ENCODE data around the gene SUCO.
"Not testable (repeated sequence)": the region's sequence is repeated elsewhere in the genome, so short reads cannot be mapped to it uniquely, and the experiment has no call there.

The SUCO gene, protein sequence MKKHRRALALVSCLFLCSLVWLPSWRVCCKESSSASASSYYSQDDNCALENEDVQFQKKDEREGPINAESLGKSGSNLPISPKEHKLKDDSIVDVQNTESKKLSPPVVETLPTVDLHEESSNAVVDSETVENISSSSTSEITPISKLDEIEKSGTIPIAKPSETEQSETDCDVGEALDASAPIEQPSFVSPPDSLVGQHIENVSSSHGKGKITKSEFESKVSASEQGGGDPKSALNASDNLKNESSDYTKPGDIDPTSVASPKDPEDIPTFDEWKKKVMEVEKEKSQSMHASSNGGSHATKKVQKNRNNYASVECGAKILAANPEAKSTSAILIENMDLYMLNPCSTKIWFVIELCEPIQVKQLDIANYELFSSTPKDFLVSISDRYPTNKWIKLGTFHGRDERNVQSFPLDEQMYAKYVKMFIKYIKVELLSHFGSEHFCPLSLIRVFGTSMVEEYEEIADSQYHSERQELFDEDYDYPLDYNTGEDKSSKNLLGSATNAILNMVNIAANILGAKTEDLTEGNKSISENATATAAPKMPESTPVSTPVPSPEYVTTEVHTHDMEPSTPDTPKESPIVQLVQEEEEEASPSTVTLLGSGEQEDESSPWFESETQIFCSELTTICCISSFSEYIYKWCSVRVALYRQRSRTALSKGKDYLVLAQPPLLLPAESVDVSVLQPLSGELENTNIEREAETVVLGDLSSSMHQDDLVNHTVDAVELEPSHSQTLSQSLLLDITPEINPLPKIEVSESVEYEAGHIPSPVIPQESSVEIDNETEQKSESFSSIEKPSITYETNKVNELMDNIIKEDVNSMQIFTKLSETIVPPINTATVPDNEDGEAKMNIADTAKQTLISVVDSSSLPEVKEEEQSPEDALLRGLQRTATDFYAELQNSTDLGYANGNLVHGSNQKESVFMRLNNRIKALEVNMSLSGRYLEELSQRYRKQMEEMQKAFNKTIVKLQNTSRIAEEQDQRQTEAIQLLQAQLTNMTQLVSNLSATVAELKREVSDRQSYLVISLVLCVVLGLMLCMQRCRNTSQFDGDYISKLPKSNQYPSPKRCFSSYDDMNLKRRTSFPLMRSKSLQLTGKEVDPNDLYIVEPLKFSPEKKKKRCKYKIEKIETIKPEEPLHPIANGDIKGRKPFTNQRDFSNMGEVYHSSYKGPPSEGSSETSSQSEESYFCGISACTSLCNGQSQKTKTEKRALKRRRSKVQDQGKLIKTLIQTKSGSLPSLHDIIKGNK (N-terminal part only)

DNA sequence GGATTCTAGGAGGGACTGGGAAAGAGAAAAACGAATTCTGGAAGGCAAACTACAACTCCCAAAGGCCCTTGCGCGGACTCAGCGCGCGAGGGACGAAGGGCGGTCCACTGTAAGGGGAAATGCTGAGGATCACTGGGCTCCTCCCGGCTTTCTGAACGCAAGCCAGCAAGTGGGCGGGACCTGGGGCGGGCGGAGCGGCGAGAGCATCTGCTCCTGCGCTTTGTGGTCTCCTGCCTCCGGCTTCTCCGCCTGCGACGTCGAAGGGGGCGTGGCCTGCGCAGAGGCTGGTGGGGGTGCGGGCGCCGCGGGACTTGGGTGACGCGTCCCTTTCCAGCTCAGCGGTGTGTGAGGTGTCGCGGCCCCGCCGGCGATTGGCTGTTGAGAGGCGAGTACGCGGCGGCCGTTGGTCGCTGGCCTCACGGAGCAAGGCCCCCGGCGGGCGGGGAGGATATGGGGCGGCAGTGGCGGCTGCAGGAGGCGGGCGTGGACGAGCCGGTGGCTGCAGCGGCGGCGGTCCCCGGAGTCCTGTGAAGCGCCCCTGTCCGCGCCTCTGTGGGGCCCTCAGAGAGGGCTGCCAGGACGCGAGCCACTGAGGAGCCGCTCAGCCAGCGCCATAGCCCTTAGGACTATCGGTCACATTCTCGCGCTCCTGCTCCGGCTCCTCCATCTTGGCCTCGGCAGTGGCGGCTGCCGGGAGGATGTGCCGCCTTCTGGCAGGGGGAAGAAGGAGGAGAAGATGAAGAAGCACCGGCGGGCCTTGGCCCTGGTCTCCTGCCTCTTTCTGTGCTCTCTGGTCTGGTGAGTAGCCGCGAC is at the start of gene SUCO:
Gene SUCO, plus strand, starts transcription at position 451 of the 813 bp plus-strand sequence. Its CDS starts 286 bp downstream, at position 737.
- DNase-seq (ENCODE audit: low spot score), result peak; percentile 99

DNA sequence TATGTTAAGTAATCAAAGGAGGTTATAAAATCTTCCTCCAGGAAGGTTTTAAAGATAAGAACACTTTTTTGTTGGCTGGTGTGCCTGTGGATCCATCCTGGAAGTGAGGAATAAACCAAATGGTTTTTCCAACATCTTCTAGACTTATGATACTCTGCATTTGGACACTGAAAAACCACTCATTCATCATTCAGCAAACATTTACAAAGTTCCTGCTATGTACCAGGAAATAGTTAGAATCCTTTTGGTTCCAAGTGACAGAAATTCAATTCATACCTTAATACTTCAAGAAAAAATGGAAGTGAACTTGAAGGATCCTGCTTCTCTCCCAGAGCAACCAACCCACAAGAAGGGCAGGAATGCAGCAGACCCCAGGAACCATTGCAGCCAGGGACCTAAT is 49.5 kb upstream of the SUCO start:
- DNase-seq (ENCODE audit: low spot score), result no peak

DNA sequence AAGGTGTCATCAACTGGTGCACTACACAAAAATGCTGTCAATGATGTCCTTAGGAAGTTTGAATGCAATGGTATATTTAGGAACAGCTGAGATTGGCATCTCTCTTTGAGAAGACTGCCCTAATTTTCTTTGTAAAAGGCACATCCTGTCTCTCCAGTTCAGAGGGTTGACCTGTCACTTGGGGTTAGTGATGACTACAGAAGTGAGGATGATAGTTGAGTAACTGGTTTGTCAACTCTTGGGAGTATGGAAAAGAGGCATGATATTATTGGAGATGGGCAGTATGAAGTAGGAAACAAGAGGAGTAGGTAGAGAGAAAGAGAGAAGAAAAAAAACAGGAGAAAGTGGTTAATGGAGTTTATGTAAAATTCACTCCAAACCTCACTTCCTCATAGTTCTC is 48.7 kb upstream of the SUCO start:
- no peak for DNase-seq (ENCODE audit: low spot score)

DNA sequence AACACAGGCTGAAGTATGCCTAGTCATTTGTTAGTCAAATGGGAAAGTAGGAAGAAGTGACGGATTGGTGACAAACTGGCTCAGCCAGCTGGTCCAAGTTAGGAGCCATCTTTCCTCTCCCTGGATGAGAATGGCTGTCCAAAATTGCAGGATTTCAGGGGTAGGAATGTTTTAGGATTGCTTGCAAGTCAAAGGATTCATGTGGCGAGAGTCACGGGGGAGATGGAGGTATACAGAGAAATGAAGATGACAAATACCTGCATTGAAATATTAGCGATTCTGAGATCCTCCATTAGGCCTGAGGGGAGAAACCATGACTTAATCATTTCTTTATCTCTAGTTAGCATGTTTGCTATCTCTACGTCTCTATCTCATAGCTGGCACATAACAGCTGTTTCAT is 47.3 kb upstream of the SUCO start:
- no peak for DNase-seq (ENCODE audit: low spot score)

DNA sequence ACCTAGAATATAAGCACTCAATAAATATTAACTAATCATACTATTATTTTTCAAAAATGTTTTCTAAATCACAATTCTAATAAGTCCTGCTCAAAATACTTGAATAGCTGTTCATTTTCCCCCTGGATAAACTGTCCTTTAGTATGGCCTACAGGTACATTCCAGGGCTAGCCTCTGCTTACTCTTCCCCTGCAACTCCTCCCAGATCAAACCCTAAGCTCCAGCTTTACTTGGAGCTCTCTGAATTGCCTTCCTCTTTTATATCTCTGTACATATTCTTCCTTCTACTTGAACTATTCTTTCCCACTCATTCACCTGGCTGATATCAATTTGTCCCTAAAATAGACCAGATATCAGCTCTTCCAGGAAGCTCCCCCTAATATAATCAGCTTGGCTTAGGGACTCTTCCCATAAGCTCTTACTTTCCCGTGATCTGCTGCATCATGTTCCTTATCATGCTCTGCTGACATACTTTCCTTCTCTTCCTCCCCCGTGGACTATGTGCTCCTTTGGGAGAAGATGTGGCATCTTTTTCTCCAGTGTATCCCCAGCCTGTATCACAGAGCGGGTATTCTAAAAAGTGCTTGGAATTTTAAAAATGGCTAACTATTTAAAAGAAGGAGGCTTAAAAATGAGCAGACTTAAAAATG is 46.0 kb upstream of the SUCO start:
- DNase-seq (ENCODE audit: low spot score), result peak; percentile 25

DNA sequence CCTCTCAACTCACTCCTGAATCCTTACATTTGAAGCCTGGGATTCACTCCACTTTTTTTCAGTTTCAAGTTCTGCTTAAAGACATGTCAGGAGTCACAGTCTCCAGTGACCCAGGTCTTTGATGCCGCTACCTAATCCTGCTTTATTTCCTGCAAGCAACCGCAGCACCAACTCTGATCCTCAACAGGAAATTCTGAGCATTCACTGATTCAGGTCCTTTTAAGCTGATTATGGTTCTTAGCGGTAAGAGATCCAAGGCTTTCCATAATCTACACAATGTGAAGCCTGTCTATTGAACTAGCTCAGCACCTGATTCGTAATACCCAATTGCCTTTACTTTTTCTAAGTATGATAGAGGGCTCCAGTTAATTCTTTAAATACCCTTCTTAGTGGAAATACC is 45.4 kb upstream of the SUCO start:
- no peak for DNase-seq (ENCODE audit: low spot score)

DNA sequence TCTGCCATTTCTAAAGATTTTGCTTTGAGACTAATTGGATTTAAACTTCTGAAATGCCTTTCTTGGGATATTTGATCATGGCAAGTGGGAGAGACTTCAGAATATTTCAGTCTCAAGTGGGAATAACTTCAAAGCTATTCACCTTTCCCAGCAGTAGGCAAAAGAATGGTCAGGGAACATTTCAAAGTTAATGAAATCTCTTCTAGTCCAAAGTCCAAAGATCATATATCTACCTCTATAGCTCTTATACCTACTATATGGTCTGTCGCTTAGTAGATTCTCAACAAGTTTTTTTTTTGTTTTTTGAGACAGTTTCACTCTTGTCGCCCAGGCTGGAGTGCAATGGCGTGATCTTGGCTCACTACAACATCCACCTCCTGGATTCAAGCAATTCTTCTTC is 44.6 kb upstream of the SUCO start:
- DNase-seq (ENCODE audit: low spot score), result no peak

DNA sequence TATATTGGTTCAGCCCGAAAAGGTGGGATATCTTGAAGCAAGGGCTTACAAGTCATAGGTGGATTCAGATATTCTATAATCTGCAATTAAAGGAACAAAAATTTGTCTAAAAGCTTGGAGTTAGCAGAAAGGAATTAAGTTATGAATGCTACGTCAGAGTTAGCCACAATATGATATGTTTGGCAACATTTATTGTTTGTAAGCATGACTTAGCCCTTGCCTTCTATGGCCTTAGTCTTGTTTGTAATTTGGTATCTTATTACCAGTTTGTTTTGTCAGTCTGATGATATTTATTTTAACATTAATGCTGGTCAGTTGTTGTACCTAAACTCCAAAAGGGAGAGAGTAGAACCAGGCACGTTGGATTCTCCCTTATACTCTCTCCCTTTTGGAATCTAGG is 43.1 kb upstream of the SUCO start:
- no peak for DNase-seq (ENCODE audit: low spot score)

DNA sequence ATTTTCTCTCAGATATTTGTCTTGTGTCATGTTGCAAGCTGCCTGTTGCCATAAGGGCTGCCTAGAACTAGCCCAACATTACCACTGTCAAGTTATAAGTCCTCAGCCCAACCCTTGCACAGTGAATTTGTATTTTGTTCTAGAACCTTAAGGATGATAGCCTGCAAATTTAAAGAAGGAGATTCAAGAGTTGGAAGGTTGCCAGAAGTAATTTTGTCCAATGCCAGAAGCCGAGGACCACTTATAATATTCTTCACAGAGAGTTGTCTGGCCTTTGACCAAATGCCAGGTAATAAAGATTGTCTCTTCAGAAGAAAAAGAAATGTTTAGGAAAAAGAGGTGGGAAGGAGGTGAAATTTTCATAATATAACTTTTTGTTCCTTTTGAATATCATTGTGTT is 40.5 kb upstream of the SUCO start:
- DNase-seq (ENCODE audit: low spot score), result no peak

DNA sequence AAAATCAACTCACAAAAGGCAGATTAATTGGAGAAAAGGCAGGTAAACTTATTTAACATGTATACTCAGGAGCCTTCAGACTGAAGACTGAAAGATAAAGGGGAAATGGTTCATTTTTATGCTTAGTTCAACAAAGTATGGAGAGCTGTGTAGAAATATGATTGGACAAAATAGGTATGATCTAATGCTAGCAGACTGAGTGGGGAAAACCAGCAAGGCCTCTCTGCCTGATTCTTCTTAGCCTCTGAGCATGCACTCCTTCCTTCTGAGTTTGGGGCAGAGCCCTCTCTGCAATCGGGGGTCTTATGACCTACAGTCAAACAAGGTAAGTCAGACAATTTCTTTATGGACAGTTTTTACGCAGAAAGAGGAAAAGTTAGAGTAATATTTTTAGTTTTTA is 38.8 kb upstream of the SUCO start:
- DNase-seq (ENCODE audit: low spot score), result no peak

DNA sequence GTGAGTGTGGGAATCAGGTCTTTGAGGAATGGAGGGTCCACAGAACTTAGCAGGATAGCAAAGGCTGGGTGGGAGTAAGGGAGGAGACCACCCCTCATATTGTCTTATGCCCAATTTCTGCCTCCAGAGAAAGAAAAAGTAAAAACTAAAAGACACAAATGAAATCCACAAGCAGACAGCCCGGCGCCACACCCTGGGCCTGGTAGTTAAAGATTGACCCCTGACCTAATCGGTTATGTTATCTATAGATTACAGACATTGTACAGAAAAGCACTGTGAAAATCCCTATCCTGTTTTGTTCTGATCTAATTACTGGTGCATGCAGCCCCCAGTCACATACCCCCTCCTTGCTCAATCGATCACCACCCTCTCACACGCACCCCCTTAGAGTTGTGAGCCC is 36.8 kb upstream of the SUCO start:
- not testable (repeated sequence) for DNase-seq (ENCODE audit: low spot score)

DNA sequence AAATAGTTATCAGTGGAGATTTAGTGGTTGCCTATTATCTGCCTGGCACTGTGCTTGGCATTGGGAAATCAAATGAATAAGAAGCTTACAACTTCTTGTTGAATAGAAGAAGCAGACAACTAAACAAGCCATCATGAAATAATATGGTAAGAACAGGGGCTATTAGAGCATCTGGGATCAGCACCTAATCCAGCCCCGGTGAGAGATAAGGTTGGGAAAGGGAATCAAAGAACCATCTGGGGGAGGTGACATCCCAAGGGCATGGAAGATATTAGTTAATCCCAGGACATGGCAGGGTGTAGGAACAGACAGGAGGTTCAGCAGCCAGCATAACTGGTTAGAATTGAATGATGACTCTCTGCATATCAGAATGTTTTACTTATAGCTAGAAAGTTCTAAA is 36.3 kb upstream of the SUCO start:
- no peak for DNase-seq (ENCODE audit: low spot score)

DNA sequence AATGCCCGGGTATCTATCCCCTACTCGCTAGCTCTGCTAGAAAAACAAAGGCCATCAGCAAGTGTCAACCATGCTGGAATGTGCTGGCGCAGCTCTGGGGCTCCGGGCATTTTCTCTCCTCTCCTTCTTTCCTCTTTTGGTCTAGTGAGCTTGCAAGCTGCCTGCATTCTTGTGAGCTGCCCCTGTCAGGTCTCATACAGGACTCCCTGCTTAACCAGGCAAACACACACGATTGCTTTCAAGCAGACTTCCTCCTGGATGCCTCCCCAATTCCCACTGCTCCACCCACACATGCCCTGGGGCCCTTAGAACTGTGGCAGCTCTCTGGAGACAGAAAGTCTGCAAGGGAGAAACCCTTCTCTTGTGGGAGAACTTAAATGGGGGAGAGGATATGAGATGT is 35.7 kb upstream of the SUCO start:
- DNase-seq (ENCODE audit: low spot score), result no peak

DNA sequence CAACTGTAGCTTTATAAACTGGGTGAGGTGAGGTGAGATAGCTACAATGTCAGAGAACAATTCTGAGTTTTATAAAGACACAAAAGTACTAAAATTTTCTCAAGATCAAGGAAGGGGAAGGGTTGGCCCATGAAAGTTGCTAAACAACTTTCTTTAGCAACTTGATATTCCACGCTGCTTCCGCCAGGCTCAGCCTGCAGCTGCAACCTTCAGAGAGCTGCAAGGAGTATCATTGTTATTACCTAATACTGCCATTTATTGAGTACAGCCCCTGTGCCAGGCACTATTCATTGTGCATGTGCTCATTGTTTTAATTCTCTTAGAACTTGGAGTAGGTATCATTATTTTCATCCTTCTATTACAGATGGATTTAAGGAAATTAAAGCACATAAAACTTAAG is 34.1 kb upstream of the SUCO start:
- no peak for DNase-seq (ENCODE audit: low spot score)

DNA sequence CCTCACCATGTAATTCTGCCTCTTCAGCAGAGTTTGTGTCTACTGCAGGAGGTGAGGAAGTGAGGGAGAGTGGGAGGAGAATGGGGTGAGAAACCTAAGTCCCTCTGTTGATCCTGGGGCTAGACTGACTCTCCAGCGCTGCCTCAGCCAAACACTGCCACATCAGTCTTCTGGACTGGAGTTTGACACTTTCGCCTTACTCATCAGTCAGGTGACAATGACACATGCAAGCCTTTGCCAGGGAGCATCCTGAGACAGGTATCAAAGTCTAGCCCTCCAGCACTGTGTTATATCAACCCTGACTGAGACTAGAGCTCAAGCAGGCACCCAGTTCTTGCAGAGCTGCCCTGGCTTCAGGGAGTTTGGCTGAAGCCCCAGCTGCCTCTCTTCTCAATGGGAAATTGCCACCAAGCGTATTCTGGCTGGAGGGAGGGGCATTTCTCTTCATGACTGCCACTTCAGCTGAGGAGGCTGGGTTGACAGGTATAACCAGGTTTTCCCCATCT is 33.3 kb upstream of the SUCO start:
- DNase-seq (ENCODE audit: low spot score), result peak; percentile 57

DNA sequence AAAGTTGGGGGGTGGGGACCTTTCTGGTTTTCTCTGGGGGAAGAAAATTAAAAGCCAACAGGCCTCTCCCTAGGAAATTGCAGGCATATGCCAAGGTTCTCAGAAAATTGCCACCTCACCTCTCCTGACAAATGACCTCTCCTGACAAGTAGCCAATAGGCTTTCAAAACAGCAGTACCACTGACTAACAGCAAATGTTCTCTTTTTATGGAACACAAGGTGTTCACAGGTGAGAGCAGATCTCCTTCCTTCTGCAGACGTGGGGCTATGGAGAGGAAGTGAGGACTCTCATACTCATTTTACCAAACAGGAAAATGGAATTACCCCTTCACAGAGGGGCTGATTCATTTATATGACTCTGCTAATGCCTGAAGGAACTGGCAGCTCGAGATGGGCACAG is 32.7 kb upstream of the SUCO start:
- no peak for DNase-seq (ENCODE audit: low spot score)

DNA sequence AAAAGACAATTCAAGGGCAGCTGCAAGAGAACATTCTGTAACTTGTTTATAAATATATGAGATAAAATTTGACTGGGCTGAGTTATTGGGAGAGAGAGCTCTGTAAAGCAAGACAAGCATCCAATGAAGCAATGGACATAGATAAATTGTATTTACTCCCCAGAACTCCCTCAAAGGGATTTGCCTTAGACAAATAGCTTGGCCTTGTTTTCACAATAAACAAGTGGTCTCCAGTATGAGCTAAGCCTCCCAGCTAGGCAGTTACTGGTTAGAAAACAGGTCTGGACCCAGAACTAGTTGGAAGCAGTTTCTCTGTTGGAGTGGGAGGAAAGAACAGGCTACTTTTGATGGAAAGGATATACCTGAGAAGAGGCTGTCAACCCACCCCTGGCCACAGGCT is 25.2 kb upstream of the SUCO start:
- no peak for DNase-seq (ENCODE audit: low spot score)

DNA sequence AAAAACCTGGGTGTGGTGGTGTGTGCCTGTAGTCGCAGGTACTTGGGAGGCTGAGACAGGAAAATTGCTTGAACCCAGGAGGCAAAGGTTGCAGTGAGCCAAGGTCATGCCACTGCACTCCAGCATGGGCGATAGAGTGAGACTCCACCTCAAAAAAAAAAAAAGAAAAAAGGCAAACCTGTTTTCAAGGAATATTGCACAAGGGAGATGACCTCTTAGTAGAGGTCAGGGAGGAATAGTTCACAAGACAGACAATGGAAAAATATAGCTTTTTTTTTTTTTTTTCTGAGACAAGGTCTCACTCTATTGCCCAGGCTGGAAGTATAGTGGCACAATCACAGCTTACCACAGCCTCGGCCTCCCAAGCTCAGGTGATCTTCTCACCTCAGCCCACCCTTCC is 22.5 kb upstream of the SUCO start:
- no peak for DNase-seq (ENCODE audit: low spot score)

DNA sequence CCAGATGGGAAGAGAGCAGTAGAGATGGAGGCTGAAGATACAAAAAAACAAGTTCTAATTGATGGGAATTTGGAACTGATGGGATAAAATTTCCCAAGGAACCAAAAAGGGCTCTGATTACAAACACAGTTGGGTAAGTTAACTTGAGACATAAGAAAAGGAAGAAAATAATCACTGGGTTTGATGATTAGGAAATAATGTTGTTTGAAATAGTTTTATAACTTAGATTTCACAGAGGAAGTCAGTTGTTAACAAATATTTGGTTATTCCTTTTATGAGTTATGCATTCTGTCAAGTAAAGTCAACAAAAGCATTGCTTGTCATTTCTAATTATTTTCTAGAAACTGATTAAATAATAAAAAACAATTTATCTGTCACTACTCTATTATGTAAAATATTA is 20.4 kb upstream of the SUCO start:
- no peak for DNase-seq (ENCODE audit: low spot score)

DNA sequence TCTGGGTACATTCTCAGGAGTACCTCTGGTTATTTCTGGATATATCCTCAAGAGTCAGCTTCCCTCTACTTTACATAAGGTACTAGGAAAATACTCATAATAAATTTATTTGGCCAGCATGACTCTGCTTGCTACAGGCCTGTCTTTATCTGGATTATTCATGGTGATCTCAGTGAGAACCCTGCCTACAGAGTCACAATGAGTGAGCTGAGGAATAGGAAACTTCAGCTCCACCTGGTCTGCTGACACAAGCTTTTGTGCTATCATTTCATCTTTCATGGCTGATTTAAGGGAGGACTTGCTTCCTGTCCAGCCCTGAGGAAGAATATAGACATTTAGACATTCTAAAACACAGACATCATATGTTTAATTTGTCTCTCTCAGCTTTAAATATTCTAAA is 19.5 kb upstream of the SUCO start:
- DNase-seq (ENCODE audit: low spot score), result peak; percentile 44

DNA sequence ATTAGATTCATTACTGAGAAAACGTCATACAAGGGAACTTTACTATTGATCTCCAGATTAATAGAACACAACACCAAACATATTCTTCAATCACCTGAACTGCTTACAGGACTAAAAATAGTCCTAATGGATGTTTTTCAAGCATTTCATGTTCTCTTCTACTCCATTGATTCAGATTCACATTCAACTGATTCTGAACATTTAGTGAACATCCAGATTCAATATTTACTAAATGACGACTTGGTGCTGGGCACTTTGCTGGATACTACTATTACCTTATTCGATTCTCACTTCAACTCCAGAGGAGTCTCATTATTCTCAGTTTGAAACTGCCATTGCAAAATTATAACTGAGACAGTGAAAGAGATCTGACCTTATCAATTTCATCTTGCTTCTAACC is 18.8 kb upstream of the SUCO start:
- no peak for DNase-seq (ENCODE audit: low spot score)

Data from hematopoietic multipotent progenitor cell treated with erythropoietin and hydrocortisone succinate and interleukin-3 and kit ligand, for 17 days (in vitro differentiated cells).